Spleen (tissue), 11 donors: ENCODE measurements around the gene TOP1. TPM values are rescaled to one million over a fixed set of nuclear protein-coding genes. Genes with fewer than 3 reads are reported as not detected.

Source experiments
- DNase-seq: peaks from one replicate; pipeline ENCODE4 v3.0.0-alpha.2; 2020
- H3K27ac ChIP-seq, 8 donors: fragments of 200-600 bp; sonication (generic) in 7 of 8; 1 replicate in 4 of 8; 2 replicates in 4 of 8; pipeline versions ENCODE4 v1.5.0 to v1.8.0; 2016 to 2021; ENCODE audit warnings: inconsistent platforms in 4 of 8, mild to moderate bottlenecking in 4 of 8, moderate library complexity in 1 of 8
- H3K27me3 ChIP-seq, 7 donors: fragments of 200-600 bp; sonication (generic) in 6 of 7; replicated peaks in 1 of 7; 1 replicate in 4 of 7; 2 replicates in 3 of 7; pipeline versions ENCODE4 v1.5.0 to v1.8.0; 2016 to 2021; ENCODE audit warnings: inconsistent platforms in 3 of 7, mild to moderate bottlenecking in 1 of 7
- H3K36me3 ChIP-seq, 6 donors: fragments of 200-600 bp; sonication (generic) in 5 of 6; 1 replicate in 4 of 6; 2 replicates in 2 of 6; pipeline versions ENCODE4 v1.5.0 to v1.8.0; 2016 to 2021; ENCODE audit warnings: inconsistent platforms in 2 of 6
- H3K4me1 ChIP-seq, 6 donors: fragments of 200-600 bp; sonication (generic) in 5 of 6; 1 replicate in 3 of 6; 2 replicates in 3 of 6; pipeline versions ENCODE4 v1.5.0 to v1.8.0; 2016 to 2021; ENCODE audit warnings: inconsistent platforms in 3 of 6
- H3K4me3 ChIP-seq, 8 donors: fragments of 200-600 bp; sonication (generic) in 7 of 8; 1 replicate in 4 of 8; 2 replicates in 4 of 8; pipeline versions ENCODE4 v1.5.0 to v1.8.0; 2016 to 2021; ENCODE audit warnings: inconsistent platforms in 4 of 8, mild to moderate bottlenecking in 4 of 8, moderate library complexity in 2 of 8
- H3K9me3 ChIP-seq, 8 donors: fragments of 200-600 bp; sonication (generic) in 7 of 8; 1 replicate in 4 of 8; 2 replicates in 4 of 8; pipeline versions ENCODE4 v1.5.0 to v1.8.0; 2016 to 2021; ENCODE audit warnings: inconsistent platforms in 4 of 8
- POLR2A ChIP-seq, 3 donors: fragments of 450-650 bp; IDR thresholded peaks; one replicate each; pipeline ENCODE4 v1.5.1; 2017; ENCODE audit warnings: antibody characterized with exemption in 3 of 3, mild to moderate bottlenecking in 1 of 3
- POLR2AphosphoS5 ChIP-seq, 3 donors: sonication (generic); formaldehyde crosslinking; IDR thresholded peaks; one replicate each; pipeline ENCODE4 v1.5.1; 2017; ENCODE audit warnings: antibody characterized with exemption in 3 of 3
- WGBS, 5 donors: extraction: QIAGEN DNeasy Blood & Tissue Kit in 3 of 5; methylation state at CpG; one replicate each; pipeline versions ENCODE4 v1.1.5 to v1.1.7; 2013 to 2018; 5-methylcytosine and 5-hydroxymethylcytosine counted together
- intact Hi-C: fragments of 100-400 bp; cut with DNase I; formaldehyde crosslinking; loops from one replicate; pipeline ENCODE4 v1.15.0; 2023; ENCODE audit warnings: low total_unique reads
- polyA plus RNA-seq, 3 donors: library from polyadenylated mRNA; stranded (reverse); fragments of 200-250 nt; gene quantifications; one replicate each; pipeline ENCODE4 v1.2.1, GENCODE V29; 2013
- total RNA-seq, 7 donors: library from RNA; depleted of rRNA in 3 of 7; stranded (reverse); fragments of >200 nt in 3 of 7; fragmentation: NEBNext Ultra II Directional in 4 of 7; extraction: Animal tissue kit (Norgen Biotek cat#: 25700) in 4 of 7; gene quantifications; one replicate each; pipeline versions ENCODE4 v1.1.0 to v1.2.1, GENCODE V29; 2016 to 2021
- TF ChIP-seq, protein P1 (sequence below), 11 experiments: fragments of 200-600 bp in 7 of 11; fragments of 450-650 bp in 4 of 11; sonication (generic) in 4 of 11; IDR thresholded peaks in 8 of 11; conservative IDR thresholded peaks in 3 of 11; 1 replicate in 7 of 11; 2 replicates in 4 of 11; pipeline versions ENCODE4 v1.4.0 to v1.8.0; 2016 to 2021; ENCODE audit warnings: antibody characterized with exemption in 11 of 11, inconsistent platforms in 4 of 11, mild to moderate bottlenecking in 1 of 11
- donor health status: healthy with polysubstance abuse.
- donor health status: DM: no; HTN: no; CAD: no; lungs with moderate emphysema.
- donor health status: DM: no; HTN: no; CAD: no.
- donor health status: Bipolar disorder and iron deficiency.
- donor health status: healthy.
- donor health status: DM: no; HTN: no; CAD: no.
- donor health status: DM: yes; HTN: yes; CAD: no.

The TOP1 gene
- total and polyA plus RNA-seq, 10 donors = 20.7 to 74.6 (median 44.8) TPM

DNA sequence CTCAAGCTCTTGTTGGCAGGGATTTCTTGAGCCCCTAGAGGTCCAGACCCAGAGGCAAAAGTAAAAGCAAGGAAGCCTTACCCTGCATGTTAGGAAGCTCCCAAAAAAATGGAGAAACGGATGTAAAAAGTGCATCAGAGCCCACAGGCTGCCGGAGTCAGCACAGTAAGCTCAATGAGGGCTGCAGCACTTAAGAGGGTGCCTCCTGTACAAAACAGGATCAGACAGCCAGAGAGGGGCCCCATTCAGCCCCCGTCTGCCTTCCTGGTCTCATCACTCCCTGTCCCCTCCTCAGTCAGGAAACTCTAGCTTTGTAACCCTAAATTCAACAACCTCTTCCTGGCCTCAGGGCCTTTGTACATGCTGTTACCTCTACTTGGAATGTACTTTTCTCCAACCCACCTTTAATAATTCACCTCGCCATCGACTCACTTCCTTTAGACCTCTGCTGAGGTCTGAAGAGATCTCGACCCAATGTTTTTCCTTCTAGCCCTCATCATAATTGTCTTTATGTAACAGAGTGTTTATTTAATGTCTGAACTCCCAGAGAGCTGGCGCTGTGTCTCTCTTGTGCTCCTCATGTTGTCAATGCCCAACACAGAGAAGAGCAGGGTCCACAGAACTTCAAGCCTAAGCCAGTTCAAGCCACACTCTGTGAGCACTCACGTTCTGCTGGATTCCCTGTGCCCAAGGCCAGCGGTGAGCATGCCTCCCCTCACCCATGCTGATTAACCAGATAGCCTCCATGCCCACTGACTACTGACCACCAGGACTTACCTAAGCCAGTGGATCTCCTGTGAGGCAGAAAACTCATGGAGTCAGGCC, 106.0 kb downstream of the TOP1 start:
- no peak for DNase-seq
- 68 to 86% (median 82%) methylated on average over 9 of the region's 9 CpGs for WGBS, 5 donors
- Histone ChIP-seq H3K9me3 (no peaks in the 10 kb centered on the region), H3K4me3 (no peak overlapping the region), H3K27me3 (peaks cover 0 to 12% (median 0%) of the 10 kb centered on the region in 7 donors), H3K27ac (no peak overlapping the region), H3K4me1 (peaks cover 11 to 42% (median 30%) of the 10 kb centered on the region in 6 donors), H3K36me3 (no peaks in the 10 kb centered on the region)
- intact Hi-C loops = no loop called here
- no peak for TF ChIP-seq POLR2AphosphoS5 (IDR thresholded peaks at IDR 0.05)
- TF ChIP-seq POLR2A (IDR thresholded peaks at IDR 0.05) = no peak

DNA sequence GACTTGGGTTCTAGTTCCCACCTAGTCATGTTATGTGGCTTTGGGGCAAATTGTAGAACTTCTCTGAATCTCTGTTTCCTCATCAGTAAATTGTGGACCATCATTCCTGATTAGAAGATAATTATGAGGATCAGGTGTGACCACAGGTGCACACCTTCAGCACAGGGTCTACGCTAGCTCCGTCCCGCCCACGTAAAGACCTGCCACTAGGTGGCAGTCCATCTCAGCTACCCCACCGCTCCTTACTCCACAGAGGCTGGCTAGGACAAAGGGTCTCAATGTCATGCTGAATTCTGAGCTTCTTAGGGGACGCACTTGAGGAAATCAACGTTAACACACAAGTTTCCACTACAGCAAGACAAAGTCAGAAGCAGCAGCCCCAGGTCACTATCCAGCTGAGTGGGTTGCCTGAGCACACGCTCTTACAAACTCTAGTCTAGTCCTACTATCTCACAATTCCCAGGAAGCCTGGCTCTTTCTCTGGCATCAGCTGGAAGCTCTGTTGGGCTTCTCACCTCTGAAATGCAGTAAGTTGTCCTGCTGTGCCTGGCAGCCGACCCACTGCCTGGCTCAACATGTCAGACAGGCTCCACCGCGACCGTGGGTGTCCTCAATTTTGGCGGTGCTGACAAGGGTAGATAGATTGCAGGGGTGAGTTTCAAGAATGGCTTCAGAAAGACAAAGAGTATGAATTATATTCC, 106.7 kb downstream of the TOP1 start:
- H3K4me3 ChIP-seq = no peak overlapping the region
- H3K36me3 ChIP-seq = no peaks in the 10 kb centered on the region
- no peak overlapping the region for H3K27ac ChIP-seq
- H3K27me3 ChIP-seq = peaks cover 0 to 12% (median 0%) of the 10 kb centered on the region in 7 donors
- H3K4me1 ChIP-seq = peaks cover 15 to 50% (median 38%) of the 10 kb centered on the region in 6 donors
- TF ChIP-seq, protein P1, sequence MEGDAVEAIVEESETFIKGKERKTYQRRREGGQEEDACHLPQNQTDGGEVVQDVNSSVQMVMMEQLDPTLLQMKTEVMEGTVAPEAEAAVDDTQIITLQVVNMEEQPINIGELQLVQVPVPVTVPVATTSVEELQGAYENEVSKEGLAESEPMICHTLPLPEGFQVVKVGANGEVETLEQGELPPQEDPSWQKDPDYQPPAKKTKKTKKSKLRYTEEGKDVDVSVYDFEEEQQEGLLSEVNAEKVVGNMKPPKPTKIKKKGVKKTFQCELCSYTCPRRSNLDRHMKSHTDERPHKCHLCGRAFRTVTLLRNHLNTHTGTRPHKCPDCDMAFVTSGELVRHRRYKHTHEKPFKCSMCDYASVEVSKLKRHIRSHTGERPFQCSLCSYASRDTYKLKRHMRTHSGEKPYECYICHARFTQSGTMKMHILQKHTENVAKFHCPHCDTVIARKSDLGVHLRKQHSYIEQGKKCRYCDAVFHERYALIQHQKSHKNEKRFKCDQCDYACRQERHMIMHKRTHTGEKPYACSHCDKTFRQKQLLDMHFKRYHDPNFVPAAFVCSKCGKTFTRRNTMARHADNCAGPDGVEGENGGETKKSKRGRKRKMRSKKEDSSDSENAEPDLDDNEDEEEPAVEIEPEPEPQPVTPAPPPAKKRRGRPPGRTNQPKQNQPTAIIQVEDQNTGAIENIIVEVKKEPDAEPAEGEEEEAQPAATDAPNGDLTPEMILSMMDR (IDR thresholded peaks at IDR 0.05 in 8 of 11, conservative IDR thresholded peaks at IDR 0.05 in 3 of 11) = peak; percentile 64 to 86 (median 76)
- TF ChIP-seq POLR2AphosphoS5 (IDR thresholded peaks at IDR 0.05) = no peak
- no peaks in the 10 kb centered on the region for H3K9me3 ChIP-seq
- intact Hi-C loops = no loop called here
- WGBS, 5 donors = 45 to 54% (median 50%) methylated on average over 13 of the region's 13 CpGs
- peak; percentile 87 for DNase-seq

DNA sequence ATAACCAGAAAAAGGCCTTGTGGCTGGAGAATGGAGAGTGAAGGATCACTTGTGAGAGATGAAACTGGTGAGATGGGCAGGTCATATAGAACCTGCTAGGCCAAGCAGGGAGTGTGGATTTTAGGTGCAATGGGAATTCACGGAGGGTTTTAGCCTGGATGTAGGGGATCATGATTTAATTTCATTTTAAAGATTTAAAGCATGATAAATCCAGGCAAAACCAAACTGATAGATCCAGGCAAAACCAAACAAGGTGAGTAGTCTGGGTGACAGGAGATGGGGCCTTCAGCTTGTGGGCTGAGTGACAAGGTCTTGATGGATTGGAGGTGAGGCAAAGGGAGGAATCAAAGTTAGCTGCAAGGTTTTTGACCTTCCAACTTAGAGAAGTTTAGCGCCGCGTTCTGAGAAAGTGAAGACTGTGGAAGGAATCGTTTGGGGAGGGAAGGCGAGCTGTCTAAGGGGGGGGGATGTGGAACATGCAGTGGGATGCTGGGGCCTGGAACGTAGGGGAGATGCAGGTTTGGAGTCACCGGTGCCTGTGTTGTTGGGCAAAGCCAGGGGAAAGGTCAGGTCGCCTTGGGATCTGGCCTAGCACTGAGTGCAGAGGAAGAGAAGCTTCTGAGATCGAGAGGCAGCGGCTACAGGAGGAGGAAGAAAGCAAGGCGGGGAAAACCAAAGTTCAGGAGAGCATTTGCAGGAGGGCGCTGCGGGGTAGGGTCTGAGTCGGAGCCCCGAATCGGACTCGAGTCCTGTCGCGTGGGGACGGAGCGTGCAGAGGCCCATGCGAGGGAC, 107.5 kb downstream of the TOP1 start:
- no peak for DNase-seq
- peak overlapping the region; percentile 89 to 98 (median 95) for H3K4me3 ChIP-seq
- H3K9me3 ChIP-seq = no peaks in the 10 kb centered on the region
- intact Hi-C loops = no loop called here
- peaks cover 0 to 12% (median 0%) of the 10 kb centered on the region in 7 donors for H3K27me3 ChIP-seq
- 33 to 49% (median 35%) methylated on average over 16 to 23 of the region's 23 CpGs for WGBS, 5 donors
- no peak for TF ChIP-seq POLR2AphosphoS5 (IDR thresholded peaks at IDR 0.05)
- TF ChIP-seq, protein P1 (IDR thresholded peaks at IDR 0.05 in 8 of 11, conservative IDR thresholded peaks at IDR 0.05 in 3 of 11) = no peak
- TF ChIP-seq POLR2A (IDR thresholded peaks at IDR 0.05) = no peak
- H3K27ac ChIP-seq = peak overlapping the region; percentile 90 to 98 (median 95)
- H3K4me1 ChIP-seq = peaks cover 15 to 57% (median 45%) of the 10 kb centered on the region in 6 donors
- H3K36me3 ChIP-seq = no peaks in the 10 kb centered on the region
